ENCODE data around the gene CHRNA7. TPM values are rescaled to one million over a fixed set of nuclear protein-coding genes. Genes with fewer than 3 reads are reported as not detected.

The CHRNA7 gene
- 1 to 10 TPM; 2.6 to 4.4 TPM for total RNA-seq

DNA sequence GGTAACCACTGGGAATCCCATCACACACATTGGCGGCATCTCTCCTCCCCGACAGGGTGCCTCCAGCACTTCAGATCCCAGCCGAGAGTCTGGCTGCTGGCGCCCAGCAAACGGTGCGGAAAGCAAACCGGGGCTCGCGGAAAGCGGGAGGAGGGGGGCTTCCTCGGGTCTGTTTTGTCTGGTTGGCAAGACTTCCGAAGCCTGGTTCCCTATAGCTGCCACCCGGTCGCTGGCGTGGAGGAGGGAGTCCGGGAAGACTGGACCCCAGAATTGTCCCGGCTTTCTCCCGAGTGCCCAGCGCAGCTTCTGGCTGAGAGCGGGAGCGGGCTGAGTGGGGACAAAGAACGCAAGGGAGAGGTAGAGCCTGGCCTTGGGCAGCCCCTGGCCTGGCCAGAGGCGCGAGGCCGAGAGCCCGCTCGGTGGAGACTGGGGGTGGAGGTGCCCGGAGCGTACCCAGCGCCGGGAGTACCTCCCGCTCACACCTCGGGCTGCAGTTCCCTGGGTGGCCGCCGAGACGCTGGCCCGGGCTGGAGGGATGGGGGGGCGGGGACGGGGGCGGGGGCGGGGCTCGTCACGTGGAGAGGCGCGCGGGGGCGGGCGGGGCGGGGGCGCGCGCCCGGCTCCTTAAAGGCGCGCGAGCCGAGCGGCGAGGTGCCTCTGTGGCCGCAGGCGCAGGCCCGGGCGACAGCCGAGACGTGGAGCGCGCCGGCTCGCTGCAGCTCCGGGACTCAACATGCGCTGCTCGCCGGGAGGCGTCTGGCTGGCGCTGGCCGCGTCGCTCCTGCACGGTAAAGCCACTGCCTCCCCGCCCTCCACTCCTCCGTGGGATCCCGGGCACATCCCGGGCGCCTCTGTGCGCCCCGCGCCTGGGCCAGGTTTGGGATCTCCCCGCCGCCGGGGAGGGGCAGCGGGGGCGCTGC lies at the start of gene CHRNA7:
TSS of gene CHRNA7 (plus strand) at position 654 of the 920 bp plus-strand sequence. CDS start at position 734, 80 bp downstream.
- intact Hi-C loops (cut with DNase I) = no loop called here
- peak; percentile 83 to 87 (median 84) for DNase-seq
- 0 to 1% methylated on average over 14 to 57 of the region's 92 CpGs for WGBS, 2 donors

DNA sequence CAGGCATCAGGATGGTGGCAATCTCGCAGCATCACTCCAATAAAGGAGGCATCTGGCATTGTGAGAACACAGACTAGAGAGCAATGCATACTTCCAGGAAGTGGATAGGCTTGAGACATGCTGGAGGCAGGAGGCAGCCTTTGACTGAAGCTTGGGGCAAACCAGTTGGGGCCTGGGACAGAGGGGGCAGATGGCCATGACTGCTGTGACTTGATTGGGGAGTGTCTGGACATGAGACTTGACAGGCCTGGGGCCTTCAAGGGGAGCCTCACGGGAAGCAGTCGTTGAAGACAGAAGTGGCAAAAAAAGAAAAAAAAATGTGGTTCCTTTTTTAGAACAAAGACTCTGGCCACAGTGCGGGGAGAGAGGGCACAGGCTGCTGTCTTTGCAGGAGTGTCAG lies 44.7 kb upstream of the CHRNA7 start:
- DNase-seq = no peak
- H3K36me3 ChIP-seq (replicated peaks in 1 of 2; ENCODE audit: insufficient read depth in 1 of 2, low read depth in 2 of 2) = no peaks in the 10 kb centered on the region
- TF ChIP-seq, protein P1, sequence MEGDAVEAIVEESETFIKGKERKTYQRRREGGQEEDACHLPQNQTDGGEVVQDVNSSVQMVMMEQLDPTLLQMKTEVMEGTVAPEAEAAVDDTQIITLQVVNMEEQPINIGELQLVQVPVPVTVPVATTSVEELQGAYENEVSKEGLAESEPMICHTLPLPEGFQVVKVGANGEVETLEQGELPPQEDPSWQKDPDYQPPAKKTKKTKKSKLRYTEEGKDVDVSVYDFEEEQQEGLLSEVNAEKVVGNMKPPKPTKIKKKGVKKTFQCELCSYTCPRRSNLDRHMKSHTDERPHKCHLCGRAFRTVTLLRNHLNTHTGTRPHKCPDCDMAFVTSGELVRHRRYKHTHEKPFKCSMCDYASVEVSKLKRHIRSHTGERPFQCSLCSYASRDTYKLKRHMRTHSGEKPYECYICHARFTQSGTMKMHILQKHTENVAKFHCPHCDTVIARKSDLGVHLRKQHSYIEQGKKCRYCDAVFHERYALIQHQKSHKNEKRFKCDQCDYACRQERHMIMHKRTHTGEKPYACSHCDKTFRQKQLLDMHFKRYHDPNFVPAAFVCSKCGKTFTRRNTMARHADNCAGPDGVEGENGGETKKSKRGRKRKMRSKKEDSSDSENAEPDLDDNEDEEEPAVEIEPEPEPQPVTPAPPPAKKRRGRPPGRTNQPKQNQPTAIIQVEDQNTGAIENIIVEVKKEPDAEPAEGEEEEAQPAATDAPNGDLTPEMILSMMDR (IDR thresholded peaks at IDR 0.05) = no peak
- no peak for TF ChIP-seq POLR2A (IDR thresholded peaks at IDR 0.05)
- H3K9me3 ChIP-seq = no peaks in the 10 kb centered on the region
- no peak overlapping the region for H3K27ac ChIP-seq
- ATAC-seq = no peak
- no peaks in the 10 kb centered on the region for H3K4me1 ChIP-seq
- no peak overlapping the region for H3K4me3 ChIP-seq
- 54 to 55% methylated on average over 4 of the region's 4 CpGs for WGBS, 2 donors
- no peaks in the 10 kb centered on the region for H3K27me3 ChIP-seq
- intact Hi-C loops (cut with DNase I) = no loop called here

More for the DNA sequence above, at the start of gene CHRNA7:
- Histone ChIP-seq H3K4me1 (peaks cover 33% of the 10 kb centered on the region), H3K9me3 (no peaks in the 10 kb centered on the region), H3K27me3 (no peaks in the 10 kb centered on the region), H3K4me3 (peak within 1 kb of the TSS; percentile 73 to 76), H3K36me3 (replicated peaks in 1 of 2; ENCODE audit: insufficient read depth in 1 of 2, low read depth in 2 of 2) (no peaks in the 10 kb centered on the region), H3K27ac (peak within 1 kb of the TSS in 3 of 4 donors; percentile 35 to 66 (median 64))
- peak; percentile 92 for ATAC-seq
- peak; percentile 76 to 83 (median 82) for TF ChIP-seq POLR2A (IDR thresholded peaks at IDR 0.05)
- TF ChIP-seq, protein P1 (IDR thresholded peaks at IDR 0.05) = peak; percentile 21 to 57 (median 47)

DNA sequence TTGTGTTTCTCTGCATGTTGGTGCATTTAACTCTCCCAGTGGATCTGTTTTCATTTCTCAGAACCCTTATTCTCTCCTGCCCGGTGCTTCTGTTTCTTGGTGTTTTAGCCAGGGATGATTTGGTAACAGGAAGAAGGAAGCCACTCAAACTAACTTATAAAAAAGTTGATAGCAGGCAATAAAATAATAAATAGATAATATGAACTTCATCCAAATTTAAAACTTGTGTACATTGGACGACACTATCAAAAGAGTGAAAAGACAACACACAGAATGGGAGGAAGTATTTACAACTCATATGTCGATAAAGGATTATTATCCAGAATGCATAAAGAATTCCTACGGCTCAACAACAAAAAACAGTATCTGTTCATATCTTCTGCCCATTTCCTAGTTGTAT lies 37.3 kb upstream of the CHRNA7 start:
- H3K4me1 ChIP-seq = no peaks in the 10 kb centered on the region
- no peak overlapping the region for H3K27ac ChIP-seq
- no peak overlapping the region for H3K4me3 ChIP-seq
- H3K27me3 ChIP-seq = no peaks in the 10 kb centered on the region
- no peak for DNase-seq
- 72 to 90% methylated on average over 4 of the region's 4 CpGs for WGBS, 2 donors
- H3K36me3 ChIP-seq (replicated peaks in 1 of 2; ENCODE audit: insufficient read depth in 1 of 2, low read depth in 2 of 2) = no peaks in the 10 kb centered on the region
- TF ChIP-seq POLR2A (IDR thresholded peaks at IDR 0.05) = no peak
- TF ChIP-seq, protein P1 (IDR thresholded peaks at IDR 0.05) = no peak
- H3K9me3 ChIP-seq = no peaks in the 10 kb centered on the region
- intact Hi-C loops (cut with DNase I) = no loop called here
- no peak for ATAC-seq

DNA sequence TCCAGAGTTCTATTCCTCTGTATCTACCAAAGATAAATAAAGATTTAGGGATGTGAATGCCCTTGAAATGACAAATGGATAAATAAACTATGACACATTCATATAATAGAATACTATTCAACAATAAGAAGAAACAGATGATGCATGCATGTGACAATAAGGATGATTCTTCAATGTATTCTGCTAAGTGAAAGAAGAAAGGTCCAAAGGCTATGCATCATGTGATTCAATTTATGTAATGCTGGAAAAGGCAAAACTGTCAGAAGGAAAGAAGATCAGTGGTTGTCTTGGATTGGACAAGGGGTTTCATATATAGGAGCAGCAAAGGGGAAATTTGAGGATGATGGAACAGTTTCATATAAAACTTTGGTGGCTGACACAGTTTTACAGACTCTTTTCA lies 32.6 kb upstream of the CHRNA7 start:
- Histone ChIP-seq H3K27me3 (no peaks in the 10 kb centered on the region), H3K4me1 (no peaks in the 10 kb centered on the region), H3K36me3 (replicated peaks in 1 of 2; ENCODE audit: insufficient read depth in 1 of 2, low read depth in 2 of 2) (no peaks in the 10 kb centered on the region), H3K4me3 (no peak overlapping the region), H3K9me3 (no peaks in the 10 kb centered on the region), H3K27ac (no peak overlapping the region)
- ATAC-seq = no peak
- intact Hi-C loops (cut with DNase I) = no loop called here
- no peak for DNase-seq
- TF ChIP-seq POLR2A (IDR thresholded peaks at IDR 0.05) = no peak
- TF ChIP-seq, protein P1 (IDR thresholded peaks at IDR 0.05) = no peak
